Suprapubic skin (tissue), 3 donors: ENCODE results near the gene WDR76.

Experiments
- CTCF ChIP-seq, 2 donors: fragments of 200-600 bp in 1 of 2; fragments of 450-650 bp in 1 of 2; sonication (generic) in 1 of 2; IDR thresholded peaks; one replicate each; pipeline ENCODE4 v1.5.1; 2016 to 2019; ENCODE audit warnings: antibody characterized with exemption in 2 of 2, mild to moderate bottlenecking in 1 of 2, moderate library complexity in 1 of 2
- EP300 ChIP-seq: sonication (generic); formaldehyde crosslinking; IDR thresholded peaks from one replicate; pipeline ENCODE4 v1.6.1; 2017; ENCODE audit warnings: antibody characterized with exemption
- POLR2A ChIP-seq, 2 donors: fragments of 450-650 bp; IDR thresholded peaks; one replicate each; pipeline ENCODE4 v1.6.1; 2017; ENCODE audit warnings: antibody characterized with exemption in 2 of 2, mild to moderate bottlenecking in 2 of 2, moderate library complexity in 2 of 2

GRCh38 chr15:43898891-43899290, 72.1 kb downstream of the WDR76 start:
- TF ChIP-seq CTCF (IDR thresholded peaks at IDR 0.05) (no peak), POLR2A (IDR thresholded peaks at IDR 0.05) (no peak), EP300 (no peak)
